Measurements from ENCODE around the gene HLA-B.
"Not testable (repeated sequence)": the region's sequence is repeated elsewhere in the genome, so short reads cannot be mapped to it uniquely, and the experiment has no call there.

HLA-B gene

GRCh38 chr6:31385041-31385440, 28.1 kb upstream of the HLA-B start:
- H3K4me1 ChIP-seq (ENCODE audit: control insufficient read depth, insufficient read depth, low read length): no peaks in the 10 kb centered on the region
- WGBS (ENCODE audit: insufficient coverage, insufficient read length): no CpG with 5 or more reads among the region's 3 CpGs
- H3K27me3 ChIP-seq (ENCODE audit: control insufficient read depth, insufficient read depth, low read length): no peaks in the 10 kb centered on the region; the same call in 1 of the 2 replicates
- no peaks in the 10 kb centered on the region for H3K9me3 ChIP-seq (ENCODE audit: control insufficient read depth, insufficient read depth, low read length)
- no peak overlapping the region for H3K4me3 ChIP-seq (ENCODE audit: low read length)
- H3K36me3 ChIP-seq (ENCODE audit: control insufficient read depth, insufficient read depth, low read length): no peaks in the 10 kb centered on the region
- H3K27ac ChIP-seq (ENCODE audit: low read length): no peak overlapping the region
- no peak for DNase-seq (ENCODE audit: low read depth, low spot score)

GRCh38 chr6:31383149-31383548, 26.2 kb upstream of the HLA-B start:
- no peaks in the 10 kb centered on the region; the same call in 1 of the 2 replicates for H3K27me3 ChIP-seq (ENCODE audit: control insufficient read depth, insufficient read depth, low read length)
- no peak for DNase-seq (ENCODE audit: low read depth, low spot score)
- no CpG with 5 or more reads among the region's 5 CpGs for WGBS (ENCODE audit: insufficient coverage, insufficient read length)

GRCh38 chr6:31381666-31382065, 24.7 kb upstream of the HLA-B start:
- no CpG with 5 or more reads among the region's 4 CpGs for WGBS (ENCODE audit: insufficient coverage, insufficient read length)
- H3K36me3 ChIP-seq (ENCODE audit: control insufficient read depth, insufficient read depth, low read length): no peaks in the 10 kb centered on the region
- H3K27ac ChIP-seq (ENCODE audit: low read length): no peak overlapping the region
- no peak for DNase-seq (ENCODE audit: low read depth, low spot score)
- no peak overlapping the region for H3K4me3 ChIP-seq (ENCODE audit: low read length)
- H3K4me1 ChIP-seq (ENCODE audit: control insufficient read depth, insufficient read depth, low read length): no peaks in the 10 kb centered on the region; the same call in 1 of the 2 replicates
- no peaks in the 10 kb centered on the region; the same call in 1 of the 2 replicates for H3K27me3 ChIP-seq (ENCODE audit: control insufficient read depth, insufficient read depth, low read length)
- H3K9me3 ChIP-seq (ENCODE audit: control insufficient read depth, insufficient read depth, low read length): no peaks in the 10 kb centered on the region

More at GRCh38 chr6:31383149-31383548, 26.2 kb upstream of the HLA-B start:
- Histone ChIP-seq H3K27ac (ENCODE audit: low read length) (no peak overlapping the region), H3K36me3 (ENCODE audit: control insufficient read depth, insufficient read depth, low read length) (no peaks in the 10 kb centered on the region), H3K4me3 (ENCODE audit: low read length) (no peak overlapping the region), H3K9me3 (ENCODE audit: control insufficient read depth, insufficient read depth, low read length) (no peaks in the 10 kb centered on the region), H3K4me1 (ENCODE audit: control insufficient read depth, insufficient read depth, low read length) (no peaks in the 10 kb centered on the region)

- WGBS (ENCODE audit: insufficient coverage, insufficient read length): no CpG with 5 or more reads among the region's 10 CpGs
- Histone ChIP-seq H3K4me3 (ENCODE audit: low read length) (no peak overlapping the region), H3K4me1 (ENCODE audit: control insufficient read depth, insufficient read depth, low read length) (no peaks in the 10 kb centered on the region; the same call in 1 of the 2 replicates), H3K9me3 (ENCODE audit: control insufficient read depth, insufficient read depth, low read length) (no peaks in the 10 kb centered on the region), H3K27me3 (ENCODE audit: control insufficient read depth, insufficient read depth, low read length) (no peaks in the 10 kb centered on the region; the same call in 1 of the 2 replicates), H3K27ac (ENCODE audit: low read length) (no peak overlapping the region), H3K36me3 (ENCODE audit: control insufficient read depth, insufficient read depth, low read length) (no peaks in the 10 kb centered on the region)
- DNase-seq (ENCODE audit: low read depth, low spot score): no peak
Observed at GRCh38 chr6:31379850-31380249, 22.9 kb upstream of the HLA-B start.

GRCh38 chr6:31378721-31379103, 21.7 kb upstream of the HLA-B start:
- no peak for DNase-seq (ENCODE audit: low read depth, low spot score)
- no peaks in the 10 kb centered on the region for H3K36me3 ChIP-seq (ENCODE audit: control insufficient read depth, insufficient read depth, low read length)
- WGBS (ENCODE audit: insufficient coverage, insufficient read length): no CpG with 5 or more reads among the region's 6 CpGs
- H3K27me3 ChIP-seq (ENCODE audit: control insufficient read depth, insufficient read depth, low read length): no peaks in the 10 kb centered on the region
- no peak overlapping the region for H3K4me3 ChIP-seq (ENCODE audit: low read length)
- no peak overlapping the region for H3K27ac ChIP-seq (ENCODE audit: low read length)
- H3K4me1 ChIP-seq (ENCODE audit: control insufficient read depth, insufficient read depth, low read length): no peaks in the 10 kb centered on the region; the same call in 1 of the 2 replicates
- no peaks in the 10 kb centered on the region for H3K9me3 ChIP-seq (ENCODE audit: control insufficient read depth, insufficient read depth, low read length)

- no CpG with 5 or more reads among the region's 9 CpGs for WGBS (ENCODE audit: insufficient coverage, insufficient read length)
- DNase-seq (ENCODE audit: low read depth, low spot score): no peak
Observed at GRCh38 chr6:31378062-31378720, 21.2 kb upstream of the HLA-B start.

GRCh38 chr6:31377029-31377428, 20.1 kb upstream of the HLA-B start:
- no peaks in the 10 kb centered on the region for H3K36me3 ChIP-seq (ENCODE audit: control insufficient read depth, insufficient read depth, low read length)
- no peaks in the 10 kb centered on the region; the same call in 1 of the 2 replicates for H3K4me1 ChIP-seq (ENCODE audit: control insufficient read depth, insufficient read depth, low read length)
- no peak overlapping the region for H3K4me3 ChIP-seq (ENCODE audit: low read length)
- WGBS (ENCODE audit: insufficient coverage, insufficient read length): no CpG with 5 or more reads among the region's 4 CpGs
- H3K27me3 ChIP-seq (ENCODE audit: control insufficient read depth, insufficient read depth, low read length): no peaks in the 10 kb centered on the region
- no peak overlapping the region for H3K27ac ChIP-seq (ENCODE audit: low read length)
- no peaks in the 10 kb centered on the region for H3K9me3 ChIP-seq (ENCODE audit: control insufficient read depth, insufficient read depth, low read length)
- DNase-seq (ENCODE audit: low read depth, low spot score): no peak

More at GRCh38 chr6:31378062-31378720, 21.2 kb upstream of the HLA-B start:
- Histone ChIP-seq H3K9me3 (ENCODE audit: control insufficient read depth, insufficient read depth, low read length) (no peaks in the 10 kb centered on the region), H3K36me3 (ENCODE audit: control insufficient read depth, insufficient read depth, low read length) (no peaks in the 10 kb centered on the region), H3K4me3 (ENCODE audit: low read length) (no peak overlapping the region), H3K27ac (ENCODE audit: low read length) (no peak overlapping the region), H3K27me3 (ENCODE audit: control insufficient read depth, insufficient read depth, low read length) (no peaks in the 10 kb centered on the region), H3K4me1 (ENCODE audit: control insufficient read depth, insufficient read depth, low read length) (no peaks in the 10 kb centered on the region; the same call in 1 of the 2 replicates)

GRCh38 chr6:31375699-31376098, 18.7 kb upstream of the HLA-B start:
- H3K27me3 ChIP-seq (ENCODE audit: control insufficient read depth, insufficient read depth, low read length): no peaks in the 10 kb centered on the region
- DNase-seq (ENCODE audit: low read depth, low spot score): no peak
- H3K36me3 ChIP-seq (ENCODE audit: control insufficient read depth, insufficient read depth, low read length): no peaks in the 10 kb centered on the region
- no peaks in the 10 kb centered on the region for H3K9me3 ChIP-seq (ENCODE audit: control insufficient read depth, insufficient read depth, low read length)
- H3K4me1 ChIP-seq (ENCODE audit: control insufficient read depth, insufficient read depth, low read length): no peaks in the 10 kb centered on the region; the same call in 1 of the 2 replicates
- H3K4me3 ChIP-seq (ENCODE audit: low read length): no peak overlapping the region
- no peak overlapping the region for H3K27ac ChIP-seq (ENCODE audit: low read length)

- no CpG with 5 or more reads among the region's 8 CpGs for WGBS (ENCODE audit: insufficient coverage, insufficient read length)
- H3K9me3 ChIP-seq (ENCODE audit: control insufficient read depth, insufficient read depth, low read length); H3K4me3 ChIP-seq (ENCODE audit: low read length); H3K36me3 ChIP-seq (ENCODE audit: control insufficient read depth, insufficient read depth, low read length); H3K4me1 ChIP-seq (ENCODE audit: control insufficient read depth, insufficient read depth, low read length); DNase-seq (ENCODE audit: low read depth, low spot score); H3K27me3 ChIP-seq (ENCODE audit: control insufficient read depth, insufficient read depth, low read length); H3K27ac ChIP-seq (ENCODE audit: low read length): not testable (repeated sequence)
Observed at GRCh38 chr6:31374118-31374517, 17.1 kb upstream of the HLA-B start.

GRCh38 chr6:31368461-31368860, 11.5 kb upstream of the HLA-B start:
- no CpG with 5 or more reads among the region's 2 CpGs for WGBS (ENCODE audit: insufficient coverage, insufficient read length)
- no peaks in the 10 kb centered on the region for H3K9me3 ChIP-seq (ENCODE audit: control insufficient read depth, insufficient read depth, low read length)

More at GRCh38 chr6:31368461-31368860, 11.5 kb upstream of the HLA-B start:
- Histone ChIP-seq H3K4me1 (ENCODE audit: control insufficient read depth, insufficient read depth, low read length) (no peaks in the 10 kb centered on the region), H3K36me3 (ENCODE audit: control insufficient read depth, insufficient read depth, low read length) (no peaks in the 10 kb centered on the region), H3K27ac (ENCODE audit: low read length) (no peak overlapping the region), H3K4me3 (ENCODE audit: low read length) (no peak overlapping the region), H3K27me3 (ENCODE audit: control insufficient read depth, insufficient read depth, low read length) (no peaks in the 10 kb centered on the region)
- no peak for DNase-seq (ENCODE audit: low read depth, low spot score)
